GM12878 (cell line): ENCODE measurements around the gene FAM193B. TPM values are rescaled to one million over a fixed set of nuclear protein-coding genes. Genes with fewer than 3 reads are reported as not detected.

Source experiments
- ATAC-seq: fragments of 200-7000 bp; cut with Tn5 transposase; 3 replicates; pipeline ENCODE4 v1.9.1; 2020; ENCODE audit warnings: mild to moderate bottlenecking, moderate library complexity
- BruUV-seq: library from RNA; stranded (reverse); fragments of 400-500 nt; replicated peaks from 2 replicates; lab custom pipeline; 2021; lab: Mats Ljungman, UMichigan
- CTCF ChIA-PET: fragments of 300-600 bp; sonication (Branson Sonifier 250); formaldehyde crosslinking; extraction: SDS; loops from one replicate; lab custom pipeline; 2021; ENCODE audit warnings: inconsistent platforms; lab: Yijun Ruan, JAX
- POLR2A ChIA-PET: fragments of 350-600 bp; formaldehyde crosslinking; extraction: SDS; loops from one replicate; lab custom pipeline; 2021; ENCODE audit warnings: inconsistent platforms; lab: Charles Lee
- RAD21 ChIA-PET: fragments of 300-600 bp; sonication (Branson Sonifier 250); formaldehyde crosslinking; loops from one replicate; lab custom pipeline; 2023; ENCODE audit warnings: antibody characterized with exemption; ENCODE audit not compliant: unreplicated experiment; lab: Charles Lee
- SMC1A ChIA-PET: fragments of 300-600 bp; sonication (Branson Sonifier 250); formaldehyde crosslinking; loops from one replicate; lab custom pipeline; 2023; ENCODE audit not compliant: unreplicated experiment, uncharacterized antibody; lab: Charles Lee
- DNase-seq: peaks from one replicate; pipeline ENCODE4 v3.0.0-alpha.2; 2011; ENCODE audit warnings: low read depth, low spot score
- FAIRE-seq: peaks from 3 replicates; lab custom pipeline; 2011; peaks lifted over from hg19 to GRCh38; lab: Jason Lieb, UNC
- H2AFZ ChIP-seq: 2 replicates; pipeline ENCODE4 v1.6.0; 2011; ENCODE audit warnings: low read depth, low read length, control low read depth; ENCODE audit not compliant: control insufficient read depth
- H3K27ac ChIP-seq: 2 replicates; pipeline ENCODE4 v1.5.1; 2011; ENCODE audit warnings: control low read depth; ENCODE audit not compliant: control insufficient read depth, insufficient read depth
- H3K27me3 ChIP-seq, 2 experiments: replicated peaks in 1 of 2; 2 replicates each; pipeline versions ENCODE4 v1.6.0 to v1.6.1; 2011; ENCODE audit warnings: low read length in 1 of 2; ENCODE audit not compliant: control insufficient read depth in 2 of 2, insufficient read depth in 2 of 2
- H3K36me3 ChIP-seq, 2 experiments: 2 replicates each; pipeline ENCODE4 v1.5.1; 2011; ENCODE audit warnings: low read length in 1 of 2; ENCODE audit not compliant: control insufficient read depth in 2 of 2, insufficient read depth in 2 of 2
- H3K4me1 ChIP-seq: 2 replicates; pipeline ENCODE4 v1.6.1; 2011; ENCODE audit warnings: mild to moderate bottlenecking, low read length, moderate library complexity, mixed read lengths; ENCODE audit not compliant: control insufficient read depth, insufficient read depth
- H3K4me2 ChIP-seq: 2 replicates; pipeline ENCODE4 v1.6.0; 2011; ENCODE audit warnings: control low read depth; ENCODE audit not compliant: control insufficient read depth, insufficient read depth
- H3K4me3 ChIP-seq: fragments of 200-600 bp; sonication (generic); 2 replicates; pipeline ENCODE4 v1.5.1; 2016
- H3K79me2 ChIP-seq: 2 replicates; pipeline ENCODE4 v1.6.0; 2011; ENCODE audit warnings: low read length; ENCODE audit not compliant: control insufficient read depth, insufficient read depth
- H3K9ac ChIP-seq: 2 replicates; pipeline ENCODE4 v1.8.0; 2011; ENCODE audit warnings: low read length, control low read depth, mixed read lengths; ENCODE audit not compliant: control insufficient read depth, insufficient read depth
- H3K9me3 ChIP-seq: replicated peaks from 3 replicates; pipeline ENCODE4 v1.5.1; 2011; ENCODE audit warnings: mild to moderate bottlenecking, low read length; ENCODE audit not compliant: control insufficient read depth, insufficient read depth
- H4K20me1 ChIP-seq: 2 replicates; pipeline ENCODE4 v1.6.0; 2011; ENCODE audit not compliant: control insufficient read depth, insufficient read depth
- DPF2 ChIP-seq: fragments of 450-650 bp; IDR thresholded peaks from 2 replicates; pipeline ENCODE4 v1.6.1; 2017; ENCODE audit warnings: mild to moderate bottlenecking
- KDM1A ChIP-seq: fragments of 200-600 bp; sonication (generic); IDR thresholded peaks from 2 replicates; pipeline ENCODE4 v1.6.1; 2016; ENCODE audit warnings: borderline replicate concordance
- PRDM15 ChIP-seq: fragments of 450-650 bp; formaldehyde crosslinking; IDR thresholded peaks from 2 replicates; pipeline ENCODE4 v1.4.0; 2020; ENCODE audit warnings: mild to moderate bottlenecking, moderate library complexity
- RAD51 ChIP-seq: fragments of 450-650 bp; IDR thresholded peaks from 2 replicates; pipeline ENCODE4 v1.6.1; 2016; ENCODE audit warnings: moderate library complexity, mild to moderate bottlenecking, inconsistent platforms
- SUPT20H ChIP-seq: IDR thresholded peaks from 2 replicates; pipeline ENCODE4 v1.6.1; 2011; ENCODE audit warnings: low read depth, mild to moderate bottlenecking, low read length, moderate library complexity, borderline replicate concordance; ENCODE audit not compliant: control insufficient read depth
- ZBED1 ChIP-seq: IDR thresholded peaks from 2 replicates; pipeline ENCODE4 v1.6.1; 2016; ENCODE audit warnings: borderline replicate concordance
- ZBTB40 ChIP-seq: fragments of 450-650 bp; IDR thresholded peaks from 2 replicates; pipeline ENCODE4 v1.6.1; 2016; ENCODE audit warnings: mild to moderate bottlenecking, moderate library complexity, borderline replicate concordance
- ZNF384 ChIP-seq: IDR thresholded peaks from 2 replicates; pipeline ENCODE4 v1.6.1; 2012; ENCODE audit warnings: low read depth, mild to moderate bottlenecking, low read length, improper control_type of control experiment, borderline replicate concordance
- WGBS: methylation state at CpG from one replicate; pipeline ENCODE4 v1.1.6; 2016; ENCODE audit warnings: low lambda C conversion rate; ENCODE audit not compliant: insufficient replicate concordance, insufficient coverage; ENCODE audit errors: missing lambda C conversion rate; 5-methylcytosine and 5-hydroxymethylcytosine counted together
- in situ Hi-C: fragments of 300-500 bp; cut with MboI; formaldehyde crosslinking; loops from 9 replicates; pipeline ENCODE4 v1.14.3; 2018; ENCODE audit warnings: mixed read lengths
- intact Hi-C: fragments of 100-400 bp; cut with micrococcal nuclease; formaldehyde crosslinking; loops from one replicate; pipeline ENCODE4 v1.14.2; 2022; ENCODE audit not compliant: unreplicated experiment
- polyA plus RNA-seq, 11 experiments: library from polyadenylated mRNA; depleted of rRNA in 4 of 11; unstranded in 6 of 11; stranded (reverse) in 5 of 11; fragments of >200 nt; fragmentation: Nextera tagmentation in 4 of 11; fragmentation: Illumina TruSeq in 1 of 11; extraction: Ambion mirVana in 4 of 11; extraction: Trizol in 1 of 11; gene quantifications; 1 replicate in 1 of 11; 2 replicates in 10 of 11; pipeline versions ENCODE4 v1.2.1 to v1.2.3, GENCODE V29; 2011 to 2016; ENCODE audit warnings: inconsistent platforms in 2 of 11, missing spikeins in 2 of 11, low read depth in 1 of 11
- total RNA-seq, 4 experiments: library from RNA; depleted of rRNA in 3 of 4; stranded (reverse); fragments of >200 nt in 3 of 4; fragmentation: Illumina TruSeq in 1 of 4; extraction: Trizol in 1 of 4; gene quantifications; 2 replicates each; pipeline versions ENCODE4 v1.2.1 to v1.2.3, GENCODE V29; 2013 to 2021

FAM193B gene
- total and polyA plus RNA-seq, 10 of the 15 experiments (the other 5 are each of a cell fraction or from before 2014, with no cell fraction given): 3.3 to 47.0 (median 25.1) TPM

GRCh38 chr5:177538876-177539275, 15.5 kb downstream of the FAM193B start (continued):
- TF ChIP-seq ZBTB40: no peak
- no peak for TF ChIP-seq ZNF384

- no peaks in the 10 kb centered on the region for H4K20me1 ChIP-seq
- ChIA-PET SMC1A (interaction anchor here (1.4 kb wide), 1 partner anchor 11 kb away, joined by 4 read pairs; no protein-coding TSS in a partner anchor), CTCF (interaction anchor here (0.6 kb wide), 1 partner anchor 72 kb away, joined by 3 read pairs; no protein-coding TSS in a partner anchor)
Observed at GRCh38 chr5:177537389-177538361, 16.7 kb downstream of the FAM193B start.

More at GRCh38 chr5:177537389-177538361, 16.7 kb downstream of the FAM193B start:
- Histone ChIP-seq H2AFZ (no peak overlapping the region), H3K27ac (no peak overlapping the region), H3K36me3 (peaks cover 11 to 22% of the 10 kb centered on the region in 2 experiments), H3K27me3 (no peaks in the 10 kb centered on the region), H3K4me1 (no peaks in the 10 kb centered on the region), H3K79me2 (no peaks in the 10 kb centered on the region), H3K4me3 (no peak overlapping the region), H3K9me3 (no peaks in the 10 kb centered on the region), H3K9ac (no peak overlapping the region), H3K4me2 (no peak overlapping the region)
- ChIA-PET POLR2A (interaction anchor here (0.7 to 1.0 kb wide), 2 partner anchors 10 to 18 kb away, joined by 3 read pairs; no protein-coding TSS in a partner anchor), RAD21 (no interaction called here)
- DNase-seq (no peak), FAIRE-seq (no peak), ATAC-seq (no peak)
- intact Hi-C loops (no loop called here), in situ Hi-C loops (no loop called here)
- 84% methylated on average over 15 of the region's 15 CpGs for WGBS
- no TSS peak for BruUV-seq
- no peak for TF ChIP-seq KDM1A
- no peak for TF ChIP-seq DPF2
- no peak for TF ChIP-seq SUPT20H
- TF ChIP-seq ZBED1: no peak
- TF ChIP-seq RAD51: no peak
- no peak for TF ChIP-seq PRDM15 (CRISPR knock-in tag)
- TF ChIP-seq, all 136 proteins: peak for 0
